SU-DHL-6 (cell line): ENCODE measurements around the gene RAB3B.

ENCODE experiments used
- CTCF ChIP-seq: fragments of 200-600 bp; sonication (generic); IDR thresholded peaks from one replicate; pipeline ENCODE4 v1.5.1; 2017; ENCODE audit warnings: antibody characterized with exemption, mild to moderate bottlenecking, low read length, moderate library complexity; ENCODE audit not compliant: insufficient read depth, poor library complexity, severe bottlenecking
- EZH2phosphoT487 ChIP-seq: fragments of 200-600 bp; sonication (generic), shearing (Covaris generic); conservative IDR thresholded peaks from 2 replicates; pipeline ENCODE4 v1.6.1; 2018; ENCODE audit warnings: mild to moderate bottlenecking, antibody characterized with exemption, low read length, moderate library complexity, mixed read lengths

GRCh38 chr1:51968632-51969031, 21.9 kb downstream of the RAB3B start:
- TF ChIP-seq CTCF: no peak
- no peak for TF ChIP-seq EZH2phosphoT487
